HEK293T (cell line): ENCODE data around the gene GNAQ.

Source experiments
- ELF4 ChIP-seq: fragments of 450-650 bp; IDR thresholded peaks from 2 replicates; pipeline ENCODE4 v1.6.1; 2017; ENCODE audit warnings: antibody characterized with exemption
- FOXA1 ChIP-seq: fragments of 450-650 bp; IDR thresholded peaks from 2 replicates; pipeline ENCODE4 v1.6.1; 2016; ENCODE audit warnings: mild to moderate bottlenecking
- FOXM1 ChIP-seq: fragments of 450-650 bp; IDR thresholded peaks from 2 replicates; pipeline ENCODE4 v1.6.1; 2017; ENCODE audit warnings: mild to moderate bottlenecking, borderline replicate concordance
- HDGF ChIP-seq: fragments of 450-650 bp; IDR thresholded peaks from 2 replicates; pipeline ENCODE4 v1.6.1; 2017; ENCODE audit warnings: antibody characterized with exemption, borderline replicate concordance
- SP1 ChIP-seq: fragments of 450-650 bp; IDR thresholded peaks from 2 replicates; pipeline ENCODE4 v1.6.1; 2017
- SUZ12 ChIP-seq: fragments of 450-650 bp; IDR thresholded peaks from 2 replicates; pipeline ENCODE4 v1.6.1; 2016; ENCODE audit warnings: mild to moderate bottlenecking
- ZNF384 ChIP-seq: fragments of 450-650 bp; IDR thresholded peaks from 2 replicates; pipeline ENCODE4 v1.6.1; 2016
- TF ChIP-seq, protein P1 (sequence below): fragments of 450-650 bp; IDR thresholded peaks from 2 replicates; pipeline ENCODE4 v1.6.1; 2016

DNA sequence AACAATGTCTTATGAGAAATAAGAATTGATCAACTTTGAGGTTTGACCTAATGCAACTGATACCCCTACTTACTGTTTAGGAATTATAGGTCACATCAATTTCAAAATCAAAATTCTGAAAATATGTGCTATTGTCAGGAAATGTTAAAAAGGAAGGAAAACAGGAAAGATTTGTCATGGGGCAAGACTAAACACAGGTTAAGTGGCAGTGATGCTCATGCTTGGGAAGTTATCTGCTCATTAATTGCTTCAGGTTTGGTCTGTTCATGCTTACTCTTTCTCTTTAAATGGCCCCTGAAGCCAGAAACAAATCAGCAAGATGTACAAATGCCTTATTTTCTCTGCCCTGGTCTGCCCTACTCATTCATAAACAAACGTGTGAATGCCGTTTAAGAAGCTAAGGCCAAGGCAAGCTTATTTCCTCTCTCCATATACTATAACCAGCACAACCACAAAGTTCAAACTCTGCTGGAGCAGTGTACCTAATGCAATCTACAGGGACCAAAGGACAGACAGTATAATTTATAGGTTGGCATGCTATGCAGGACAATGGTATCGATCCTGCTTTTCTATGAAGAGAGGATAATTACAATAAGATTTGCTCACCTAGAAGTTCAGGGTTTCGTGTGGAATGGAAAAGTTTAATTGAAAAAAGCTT is 177.2 kb downstream of the GNAQ start:
- TF ChIP-seq FOXA1: no peak
- TF ChIP-seq ELF4: no peak
- no peak for TF ChIP-seq HDGF
- TF ChIP-seq SUZ12: no peak
- no peak for TF ChIP-seq SP1
- TF ChIP-seq ZNF384: no peak
- no peak for TF ChIP-seq FOXM1
- TF ChIP-seq, protein P1, sequence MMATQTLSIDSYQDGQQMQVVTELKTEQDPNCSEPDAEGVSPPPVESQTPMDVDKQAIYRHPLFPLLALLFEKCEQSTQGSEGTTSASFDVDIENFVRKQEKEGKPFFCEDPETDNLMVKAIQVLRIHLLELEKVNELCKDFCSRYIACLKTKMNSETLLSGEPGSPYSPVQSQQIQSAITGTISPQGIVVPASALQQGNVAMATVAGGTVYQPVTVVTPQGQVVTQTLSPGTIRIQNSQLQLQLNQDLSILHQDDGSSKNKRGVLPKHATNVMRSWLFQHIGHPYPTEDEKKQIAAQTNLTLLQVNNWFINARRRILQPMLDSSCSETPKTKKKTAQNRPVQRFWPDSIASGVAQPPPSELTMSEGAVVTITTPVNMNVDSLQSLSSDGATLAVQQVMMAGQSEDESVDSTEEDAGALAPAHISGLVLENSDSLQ: 0 out of 2 replicates have a peak, but pooled peaks have one; percentile 19
